ENCODE data around the gene COL18A1. TPM values are rescaled to one million over a fixed set of nuclear protein-coding genes. Genes with fewer than 3 reads are reported as not detected.

COL18A1 gene
- total and polyA plus RNA-seq, 2 of the 8 experiments (the other 6 are each of a cell fraction or from before 2014, with no cell fraction given): 145 to 201 TPM

GRCh38 chr21:45415943-45416611 lies 11.1 kb downstream of the COL18A1 start:
- no peak overlapping the region for H3K23ac ChIP-seq (ENCODE audit: insufficient read length)
- H3K36me3 ChIP-seq (ENCODE audit: control insufficient read depth in 2 of 4, insufficient read depth in 4 of 4, low read length in 3 of 4): peaks cover 0 to 4% (median 0%) of the 10 kb centered on the region in 4 experiments; a peak in 2 of 8 replicates
- FAIRE-seq: no peak
- no peak overlapping the region for H2BK5ac ChIP-seq (ENCODE audit: low read depth, low read length)
- no peak overlapping the region for H4K91ac ChIP-seq (replicated peaks; ENCODE audit: insufficient read length, low read length)
- no peak for DNase-seq (ENCODE audit: low read depth in 1 of 2, low spot score in 2 of 2)
- peaks cover 58 to 70% of the 10 kb centered on the region in 2 experiments for H4K20me1 ChIP-seq (replicated peaks in 1 of 2; ENCODE audit: control insufficient read depth in 1 of 2, insufficient read depth in 2 of 2, low read length in 2 of 2)
- H3K27ac ChIP-seq (ENCODE audit: low read depth, low read length): no peak overlapping the region
- H2BK15ac ChIP-seq (ENCODE audit: low read length): no peak overlapping the region
- no peak overlapping the region for H2AK5ac ChIP-seq (ENCODE audit: low read depth, low read length)
- H4K8ac ChIP-seq (ENCODE audit: extremely low read depth, insufficient read depth, low read length): no peak overlapping the region
- no peak overlapping the region for H3K14ac ChIP-seq (ENCODE audit: insufficient read length)
- POLR2A ChIA-PET (ENCODE audit: partially characterized antibody): interaction anchor here (1.0 to 3.9 kb wide), 7 partner anchors 7 to 23 kb away, joined by 3 to 17 read pairs (median 5); no protein-coding TSS in a partner anchor
- H3K9me3 ChIP-seq (ENCODE audit: insufficient read depth in 2 of 2, low read depth in 1 of 2, low read length in 1 of 2): no peaks in the 10 kb centered on the region
- CTCF ChIA-PET (ENCODE audit: partially characterized antibody): interaction anchor here (1.3 to 5.4 kb wide), 5 partner anchors 8 to 65 kb away, joined by 3 to 32 read pairs (median 3); no protein-coding TSS in a partner anchor
- peaks cover 32% of the 10 kb centered on the region for H3K79me1 ChIP-seq (ENCODE audit: low read depth, low read length)
- no peak overlapping the region for H4K5ac ChIP-seq (ENCODE audit: insufficient read length, low read depth, low read length)
- WGBS, 2 experiments (ENCODE audit: extremely low coverage in 1 of 2, insufficient coverage in 1 of 2, insufficient read length in 1 of 2, insufficient replicate concordance in 2 of 2, low coverage in 1 of 2, low lambda C conversion rate in 2 of 2, missing lambda C conversion rate in 1 of 2): 81% methylated on average over 23 of the region's 25 CpGs; no CpG with 5 or more reads in 1 of the 2 experiments
- peaks cover 4 to 41% (median 29%) of the 10 kb centered on the region in 4 experiments for H3K4me1 ChIP-seq (replicated peaks in 1 of 4; ENCODE audit: control insufficient read depth in 3 of 4, insufficient read depth in 4 of 4, low read length in 3 of 4)
- H3K56ac ChIP-seq (replicated peaks; ENCODE audit: insufficient read length, low read depth, low read length): no peak overlapping the region
- no peak overlapping the region for H3K9ac ChIP-seq (replicated peaks in 1 of 4; ENCODE audit: extremely low read depth in 1 of 4, low read depth in 3 of 4, low read length in 3 of 4)
- no peak overlapping the region for H2BK120ac ChIP-seq (replicated peaks; ENCODE audit: low read depth, low read length)
- H2BK12ac ChIP-seq (ENCODE audit: low read depth, low read length): peak overlapping the region; percentile 75; the same call in 1 of the 2 replicates
- H3K18ac ChIP-seq (ENCODE audit: extremely low read depth, low read length): peak overlapping the region; percentile 60
- no peak overlapping the region for H2BK20ac ChIP-seq (ENCODE audit: low read length)
- H2AFZ ChIP-seq (ENCODE audit: low read length): no peak overlapping the region
- H3K27me3 ChIP-seq (replicated peaks in 1 of 4; ENCODE audit: control insufficient read depth in 3 of 4, extremely low read depth in 1 of 4, insufficient read depth in 3 of 4, low read length in 3 of 4): no peaks in the 10 kb centered on the region
- H3K4me3 ChIP-seq (ENCODE audit: extremely low read depth in 1 of 4, insufficient read depth in 2 of 4, low read depth in 3 of 4, low read length in 4 of 4): no peak overlapping the region
- H3K23me2 ChIP-seq (ENCODE audit: low read depth, low read length): no peaks in the 10 kb centered on the region
- no peak overlapping the region for H3K4ac ChIP-seq (replicated peaks; ENCODE audit: insufficient read length, low read depth, low read length)
- peak overlapping the region in 1 of 2 experiments; percentile 37; a peak in 2 of 4 replicates for H3K4me2 ChIP-seq (ENCODE audit: insufficient read depth in 1 of 2, low read depth in 2 of 2, low read length in 2 of 2)
- peaks cover 54 to 100% of the 10 kb centered on the region in 2 experiments for H3K79me2 ChIP-seq (ENCODE audit: control insufficient read depth in 1 of 2, insufficient read depth in 2 of 2, low read length in 2 of 2)
- TF ChIP-seq SP1 (IDR thresholded peaks at IDR 0.05; ENCODE audit: low read depth, low read length): no peak

Data from H1 (cell line).